GM18502 (cell line): ENCODE results near the gene TULP1.
"Not testable (repeated sequence)": the region's sequence is repeated elsewhere in the genome, so short reads cannot be mapped to it uniquely, and the experiment has no call there.

Source experiments
- ATAC-seq: cut with Tn5 transposase; IDR thresholded peaks from one replicate; pipeline ENCODE4 v1.9.1; 2021; ENCODE audit warnings: mild to moderate bottlenecking; ENCODE audit not compliant: unreplicated experiment, poor library complexity

Gene TULP1

GRCh38 chr6:35522660-35523658 is 10.3 kb upstream of the TULP1 start:
- ATAC-seq: no peak

- ATAC-seq: no peak
These were observed 9.5 kb upstream of the TULP1 start for GRCh38 chr6:35522151-35522550.

- ATAC-seq: no peak
These were observed 8.5 kb upstream of the TULP1 start for GRCh38 chr6:35521235-35521634.

- ATAC-seq: no peak
These were observed 6.8 kb upstream of the TULP1 start for GRCh38 chr6:35519313-35520015.

GRCh38 chr6:35518566-35519312 is 6.0 kb upstream of the TULP1 start:
- no peak for ATAC-seq

GRCh38 chr6:35517978-35518377 is 5.3 kb upstream of the TULP1 start:
- ATAC-seq: not testable (repeated sequence)

- ATAC-seq: no peak
These were observed 4.0 kb upstream of the TULP1 start for GRCh38 chr6:35516712-35517111.

GRCh38 chr6:35515939-35516338 is 3.2 kb upstream of the TULP1 start:
- not testable (repeated sequence) for ATAC-seq

- ATAC-seq: no peak
These were observed 1.9 kb upstream of the TULP1 start for GRCh38 chr6:35514587-35514986.

GRCh38 chr6:35512006-35512405 is 690 bp downstream of the TULP1 start:
- no peak for ATAC-seq

GRCh38 chr6:35511562-35511941 is 1.1 kb downstream of the TULP1 start:
- ATAC-seq: no peak

GRCh38 chr6:35510916-35511561 is 1.7 kb downstream of the TULP1 start:
- no peak for ATAC-seq

GRCh38 chr6:35508542-35508941 is 4.2 kb downstream of the TULP1 start:
- no peak for ATAC-seq

- no peak for ATAC-seq
These were observed 4.7 kb downstream of the TULP1 start for GRCh38 chr6:35508027-35508426.

- no peak for ATAC-seq
These were observed 5.5 kb downstream of the TULP1 start for GRCh38 chr6:35507221-35507620.

GRCh38 chr6:35506536-35506935 is 6.2 kb downstream of the TULP1 start:
- ATAC-seq: no peak

- ATAC-seq: no peak
These were observed 6.7 kb downstream of the TULP1 start for GRCh38 chr6:35505999-35506412.

- no peak for ATAC-seq
These were observed 9.2 kb downstream of the TULP1 start for GRCh38 chr6:35503534-35503933.

- ATAC-seq: no peak
These were observed 10.9 kb downstream of the TULP1 start for GRCh38 chr6:35501784-35502183.

- no peak for ATAC-seq
These were observed 11.9 kb downstream of the TULP1 start for GRCh38 chr6:35500782-35501181.
